Psoas muscle (tissue), 8 donors: ENCODE measurements around the gene ANKLE1. TPM values are rescaled to one million over a fixed set of nuclear protein-coding genes. Genes with fewer than 3 reads are reported as not detected.
A peak's percentile ranks its signal among the peaks of the same experiment; 100 is the strongest.

Experiments used
- ATAC-seq, 4 donors: fragments of 200-7000 bp; cut with Tn5 transposase; one replicate each; pipeline ENCODE4 v1.9.1; 2020; ENCODE audit warnings: moderate library complexity in 3 of 4, mild to moderate bottlenecking in 2 of 4
- DNase-seq, 2 donors: peaks; one replicate each; pipeline ENCODE4 v3.0.0-alpha.2; 2020
- H3K27ac ChIP-seq: fragments of 200-600 bp; one replicate; pipeline ENCODE4 v1.8.0; 2022
- H3K27me3 ChIP-seq, 3 donors: fragments of 200-600 bp in 1 of 3; one replicate each; pipeline versions ENCODE4 v1.6.1 to v1.8.0; 2013 to 2022; ENCODE audit warnings: low read length in 2 of 3, mild to moderate bottlenecking in 2 of 3, moderate library complexity in 1 of 3; ENCODE audit not compliant: insufficient read depth in 3 of 3
- H3K36me3 ChIP-seq, 2 donors: fragments of 200-600 bp in 1 of 2; one replicate each; pipeline versions ENCODE4 v1.6.1 to v1.8.0; 2013 to 2022; ENCODE audit warnings: low read depth in 1 of 2, mild to moderate bottlenecking in 1 of 2, moderate library complexity in 1 of 2; ENCODE audit not compliant: insufficient read depth in 1 of 2
- H3K4me1 ChIP-seq: fragments of 200-600 bp; one replicate; pipeline ENCODE4 v1.8.0; 2022
- H3K4me3 ChIP-seq: fragments of 200-600 bp; one replicate; pipeline ENCODE4 v1.8.0; 2022; ENCODE audit warnings: mild to moderate bottlenecking
- H3K9me3 ChIP-seq: fragments of 200-600 bp; one replicate; pipeline ENCODE4 v1.8.0; 2022
- WGBS, 3 donors: extraction: QIAGEN DNeasy Blood & Tissue Kit; methylation state at CpG; one replicate each; pipeline versions ENCODE4 v1.1.6 to v1.1.7; 2013; 5-methylcytosine and 5-hydroxymethylcytosine counted together
- intact Hi-C, 2 donors: fragments of 100-400 bp; cut with DNase I; formaldehyde crosslinking; loops; one replicate each; pipeline versions ENCODE4 v1.11.0 to v1.14.2; 2022
- polyA plus RNA-seq, 3 donors: library from polyadenylated mRNA; stranded (reverse); fragments of 200-250 nt; gene quantifications; one replicate each; pipeline ENCODE4 v1.2.3, GENCODE V29; 2013
- total RNA-seq, 4 donors: library from RNA; stranded (reverse); fragmentation: NEBNext Ultra II Directional in 2 of 4; extraction: Animal tissue kit (Norgen Biotek cat#: 25700) in 2 of 4; gene quantifications; one replicate each; pipeline versions ENCODE4 v1.2.1 to v1.2.4, GENCODE V29; 2021 to 2023
- TF ChIP-seq, protein P1 (sequence below): fragments of 200-600 bp; IDR thresholded peaks from one replicate; pipeline ENCODE4 v1.8.0; 2022; ENCODE audit warnings: antibody characterized with exemption
- donor health status: healthy with polysubstance abuse.
- donor health status: DM: no; HTN: no; CAD: no; lungs with moderate emphysema.
- donor health status: Bipolar disorder and iron deficiency.
- donor health status: healthy.
- donor health status: DM: yes; HTN: yes; CAD: no.
- donor health status: DM: no; HTN: no; CAD: no.
- donor health status: DM: no; HTN: no; CAD: no.
- donor health status: DM: yes; HTN: yes; CAD: no.

The ANKLE1 gene
- total and polyA plus RNA-seq, 7 donors, result 0.07 to 0.26 (median 0.13) TPM; not detected in 2

GRCh38 chr19:17333611-17334413, 52.1 kb downstream of the ANKLE1 start:
- DNase-seq (no peak), ATAC-seq (no peak)
- no peaks in the 10 kb centered on the region for H3K27me3 ChIP-seq
- peak overlapping the region; percentile 47 for H3K27ac ChIP-seq
- peaks cover 0 to 36% of the 10 kb centered on the region in 2 donors for H3K36me3 ChIP-seq
- peak overlapping the region; percentile 87 for H3K4me3 ChIP-seq
- TF ChIP-seq, protein P1, sequence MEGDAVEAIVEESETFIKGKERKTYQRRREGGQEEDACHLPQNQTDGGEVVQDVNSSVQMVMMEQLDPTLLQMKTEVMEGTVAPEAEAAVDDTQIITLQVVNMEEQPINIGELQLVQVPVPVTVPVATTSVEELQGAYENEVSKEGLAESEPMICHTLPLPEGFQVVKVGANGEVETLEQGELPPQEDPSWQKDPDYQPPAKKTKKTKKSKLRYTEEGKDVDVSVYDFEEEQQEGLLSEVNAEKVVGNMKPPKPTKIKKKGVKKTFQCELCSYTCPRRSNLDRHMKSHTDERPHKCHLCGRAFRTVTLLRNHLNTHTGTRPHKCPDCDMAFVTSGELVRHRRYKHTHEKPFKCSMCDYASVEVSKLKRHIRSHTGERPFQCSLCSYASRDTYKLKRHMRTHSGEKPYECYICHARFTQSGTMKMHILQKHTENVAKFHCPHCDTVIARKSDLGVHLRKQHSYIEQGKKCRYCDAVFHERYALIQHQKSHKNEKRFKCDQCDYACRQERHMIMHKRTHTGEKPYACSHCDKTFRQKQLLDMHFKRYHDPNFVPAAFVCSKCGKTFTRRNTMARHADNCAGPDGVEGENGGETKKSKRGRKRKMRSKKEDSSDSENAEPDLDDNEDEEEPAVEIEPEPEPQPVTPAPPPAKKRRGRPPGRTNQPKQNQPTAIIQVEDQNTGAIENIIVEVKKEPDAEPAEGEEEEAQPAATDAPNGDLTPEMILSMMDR, result no peak
- no peaks in the 10 kb centered on the region for H3K9me3 ChIP-seq
- WGBS, 3 donors, result 43 to 49% (median 44%) methylated on average over 46 to 52 of the region's 52 CpGs
- intact Hi-C loops, result no loop called here
- H3K4me1 ChIP-seq, result peaks cover 24% of the 10 kb centered on the region

GRCh38 chr19:17334414-17335409, 53.0 kb downstream of the ANKLE1 start, which contains the start of gene ANO8:
Gene ANO8, minus strand, starts transcription at chr19:17334855. Its CDS starts 185 bp downstream, at chr19:17334670.
- TF ChIP-seq, protein P1, result no peak
- peak; percentile 98 to 99 for DNase-seq
- 2% methylated on average over 47 to 86 of the region's 86 CpGs for WGBS, 3 donors

GRCh38 chr19:17335575-17335974, 53.9 kb downstream of the ANKLE1 start:
- TF ChIP-seq, protein P1, result no peak
- intact Hi-C loops, result no loop called here
- 66 to 69% (median 66%) methylated on average over 10 of the region's 10 CpGs for WGBS, 3 donors

More at GRCh38 chr19:17334414-17335409, 53.0 kb downstream of the ANKLE1 start, which contains the start of gene ANO8:
- Histone ChIP-seq H3K36me3 (peaks cover 0 to 34% of the 10 kb centered on the region in 2 donors), H3K4me1 (peaks cover 24% of the 10 kb centered on the region), H3K27ac (peak within 1 kb of the TSS; percentile 47), H3K27me3 (no peaks in the 10 kb centered on the region), H3K4me3 (peak within 1 kb of the TSS; percentile 87), H3K9me3 (no peaks in the 10 kb centered on the region)
- ATAC-seq, result peak; percentile 75 to 79 (median 78)
- intact Hi-C loops, result no loop called here

More at GRCh38 chr19:17335575-17335974, 53.9 kb downstream of the ANKLE1 start:
- H3K4me3 ChIP-seq, result peak overlapping the region; percentile 87
- peaks cover 24% of the 10 kb centered on the region for H3K4me1 ChIP-seq
- H3K27ac ChIP-seq, result peak overlapping the region; percentile 83
- DNase-seq (no peak), ATAC-seq (no peak)
- no peaks in the 10 kb centered on the region for H3K27me3 ChIP-seq
- H3K36me3 ChIP-seq, result peaks cover 0 to 25% of the 10 kb centered on the region in 2 donors
- no peaks in the 10 kb centered on the region for H3K9me3 ChIP-seq

Other genes with a start within 250 kb of the ANKLE1 start
- 1 to 10 TPM; 1.8 to 5.9 (median 3.6) TPM for gene HAUS8, start 206.4 kb upstream of the ANKLE1 start, total RNA-seq
- 1 to 10 TPM; 4.2 to 5.7 (median 5.0) TPM for gene HAUS8, start 206.4 kb upstream of the ANKLE1 start, polyA plus RNA-seq
- gene MYO9B, start 206.1 kb upstream of the ANKLE1 start, total RNA-seq, result 10 to 100 TPM; 13.8 to 16.4 (median 14.5) TPM
- 10 to 100 TPM in 2 of 3 donors, 1 to 10 TPM in 1; 9.0 to 23.7 (median 18.9) TPM for gene MYO9B, start 206.1 kb upstream of the ANKLE1 start, polyA plus RNA-seq
- gene USE1, start 66.5 kb upstream of the ANKLE1 start, total RNA-seq, result 10 to 100 TPM; 25.5 to 41.2 (median 30.5) TPM
- gene USE1, start 66.5 kb upstream of the ANKLE1 start, polyA plus RNA-seq, result 10 to 100 TPM; 45.3 to 83.0 (median 57.1) TPM
- 10 to 100 TPM; 15.6 to 20.8 (median 18.5) TPM for gene OCEL1, start 55.7 kb upstream of the ANKLE1 start, total RNA-seq
- gene OCEL1, start 55.7 kb upstream of the ANKLE1 start, polyA plus RNA-seq, result 10 to 100 TPM; 19.6 to 37.1 (median 24.0) TPM
- gene NR2F6, start 36.0 kb upstream of the ANKLE1 start, total RNA-seq, result 10 to 100 TPM; 34.9 to 56.7 (median 41.1) TPM
- 10 to 100 TPM; 21.1 to 51.3 (median 27.9) TPM for gene NR2F6, start 36.0 kb upstream of the ANKLE1 start, polyA plus RNA-seq
- 1 to 10 TPM; 2.6 to 8.6 (median 3.3) TPM for gene USHBP1, start 17.2 kb upstream of the ANKLE1 start, total RNA-seq
- 1 to 10 TPM; 3.7 to 5.0 (median 4.0) TPM for gene USHBP1, start 17.2 kb upstream of the ANKLE1 start, polyA plus RNA-seq
- gene BABAM1, start 14.5 kb upstream of the ANKLE1 start, total RNA-seq, result 10 to 100 TPM; 70.0 to 97.0 (median 88.7) TPM
- gene BABAM1, start 14.5 kb upstream of the ANKLE1 start, polyA plus RNA-seq, result 100 to 1,000 TPM in 1 of 3 donors, 10 to 100 TPM in 2; 86.8 to 145 (median 92.9) TPM
- 10 to 100 TPM in 1 of 4 donors, 1 to 10 TPM in 3; 6.1 to 17.9 (median 7.6) TPM for gene ABHD8, start 21.5 kb downstream of the ANKLE1 start, total RNA-seq
- 10 to 100 TPM; 12.3 to 26.8 (median 15.0) TPM for gene ABHD8, start 21.5 kb downstream of the ANKLE1 start, polyA plus RNA-seq
- gene MRPL34, start 24.0 kb downstream of the ANKLE1 start, total RNA-seq, result 100 to 1,000 TPM; 105 to 217 (median 139) TPM
- gene MRPL34, start 24.0 kb downstream of the ANKLE1 start, polyA plus RNA-seq, result 100 to 1,000 TPM; 330 to 558 (median 365) TPM
- gene DDA1, start 27.7 kb downstream of the ANKLE1 start, total RNA-seq, result 10 to 100 TPM; 21.5 to 35.4 (median 27.9) TPM
- gene DDA1, start 27.7 kb downstream of the ANKLE1 start, polyA plus RNA-seq, result 10 to 100 TPM; 47.2 to 90.4 (median 75.0) TPM
- gene ANO8, start 53.0 kb downstream of the ANKLE1 start, total RNA-seq, result 10 to 100 TPM; 11.8 to 14.3 (median 12.9) TPM
- gene ANO8, start 53.0 kb downstream of the ANKLE1 start, polyA plus RNA-seq, result 10 to 100 TPM in 1 of 3 donors, 1 to 10 TPM in 2; 1.5 to 13.0 (median 4.3) TPM
- gene GTPBP3, start 55.7 kb downstream of the ANKLE1 start, total RNA-seq, result 10 to 100 TPM in 3 of 4 donors, 1 to 10 TPM in 1; 9.6 to 11.0 (median 10.5) TPM
- 10 to 100 TPM in 1 of 3 donors, 1 to 10 TPM in 2; 6.2 to 16.5 (median 8.8) TPM for gene GTPBP3, start 55.7 kb downstream of the ANKLE1 start, polyA plus RNA-seq
- 10 to 100 TPM; 16.0 to 23.7 (median 16.3) TPM for gene PLVAP, start 95.4 kb downstream of the ANKLE1 start, total RNA-seq
- 10 to 100 TPM in 2 of 3 donors, 1 to 10 TPM in 1; 6.5 to 46.0 (median 14.5) TPM for gene PLVAP, start 95.4 kb downstream of the ANKLE1 start, polyA plus RNA-seq
- gene CCDC194, start 112.3 kb downstream of the ANKLE1 start, total RNA-seq, result under 1 TPM in 1 of 4 donors, not detected in 3; 0.51 TPM
- under 1 TPM in 1 of 3 donors, not detected in 2; 0.13 TPM for gene CCDC194, start 112.3 kb downstream of the ANKLE1 start, polyA plus RNA-seq
- 10 to 100 TPM; 18.3 to 47.7 (median 33.5) TPM for gene BST2, start 123.7 kb downstream of the ANKLE1 start, total RNA-seq
- 10 to 100 TPM; 29.8 to 40.8 (median 34.4) TPM for gene BST2, start 123.7 kb downstream of the ANKLE1 start, polyA plus RNA-seq
- gene MVB12A, start 138.1 kb downstream of the ANKLE1 start, total RNA-seq, result 10 to 100 TPM; 15.6 to 23.7 (median 18.9) TPM
- gene MVB12A, start 138.1 kb downstream of the ANKLE1 start, polyA plus RNA-seq, result 10 to 100 TPM; 29.4 to 79.7 (median 43.1) TPM
- under 1 TPM in 1 of 4 donors, not detected in 3; 0.39 TPM for gene TMEM221, start 166.8 kb downstream of the ANKLE1 start, total RNA-seq
- gene TMEM221, start 166.8 kb downstream of the ANKLE1 start, polyA plus RNA-seq, result under 1 TPM in 2 of 3 donors, not detected in 1; 0.04 to 0.25 TPM
- gene NXNL1, start 179.0 kb downstream of the ANKLE1 start, total RNA-seq, result 1 to 10 TPM in 1 of 4 donors, under 1 TPM in 3; 0.43 to 1.0 (median 0.72) TPM
- under 1 TPM in 2 of 3 donors, not detected in 1; 0.14 to 0.64 TPM for gene NXNL1, start 179.0 kb downstream of the ANKLE1 start, polyA plus RNA-seq
- gene SLC27A1, start 188.6 kb downstream of the ANKLE1 start, total RNA-seq, result 10 to 100 TPM; 18.4 to 40.1 (median 27.9) TPM
- gene SLC27A1, start 188.6 kb downstream of the ANKLE1 start, polyA plus RNA-seq, result 10 to 100 TPM; 11.8 to 30.6 (median 24.1) TPM
- 10 to 100 TPM; 14.8 to 17.3 (median 16.3) TPM for gene PGLS, start 229.7 kb downstream of the ANKLE1 start, total RNA-seq
- 10 to 100 TPM; 11.7 to 53.5 (median 18.3) TPM for gene PGLS, start 229.7 kb downstream of the ANKLE1 start, polyA plus RNA-seq